ENCODE data around the gene BMAL1.

BMAL1 gene

GRCh38 chr11:13405220-13405619, 127.6 kb downstream of the BMAL1 start:
- no peak overlapping the region for H3K4me3 ChIP-seq (ENCODE audit: low read depth, low read length)
- POLR2A ChIA-PET = no interaction called here
- no peak for DNase-seq (ENCODE audit: low read depth, low spot score)
- CTCF ChIA-PET = interaction anchor here (3.2 kb wide), 1 partner anchor 20 kb away, joined by 10 read pairs; no protein-coding TSS in a partner anchor
- TF ChIP-seq CTCF (IDR thresholded peaks at IDR 0.05; ENCODE audit: insufficient read depth, low read length, missing control alignments) = no peak

GRCh38 chr11:13415201-13415600, 137.6 kb downstream of the BMAL1 start:
- ChIA-PET POLR2A (no interaction called here), CTCF (no interaction called here)
- H3K4me3 ChIP-seq (ENCODE audit: low read depth, low read length) = no peak overlapping the region
- TF ChIP-seq CTCF (IDR thresholded peaks at IDR 0.05; ENCODE audit: insufficient read depth, low read length, missing control alignments) = no peak
- DNase-seq (ENCODE audit: low read depth, low spot score) = no peak

- CTCF ChIA-PET = interaction anchor here (0.9 kb wide), 1 partner anchor 211 kb away, joined by 3 read pairs; no protein-coding TSS in a partner anchor
- POLR2A ChIA-PET = no interaction called here
- H3K4me3 ChIP-seq (ENCODE audit: low read depth, low read length) = no peak overlapping the region
- DNase-seq (ENCODE audit: low read depth, low spot score) = no peak
- no peak for TF ChIP-seq CTCF (IDR thresholded peaks at IDR 0.05; ENCODE audit: insufficient read depth, low read length, missing control alignments)
These were observed 144.0 kb downstream of the BMAL1 start for GRCh38 chr11:13421561-13421960.

GRCh38 chr11:13423372-13423771, 145.8 kb downstream of the BMAL1 start:
- POLR2A ChIA-PET = no interaction called here
- no peak overlapping the region for H3K4me3 ChIP-seq (ENCODE audit: low read depth, low read length)
- no peak for TF ChIP-seq CTCF (IDR thresholded peaks at IDR 0.05; ENCODE audit: insufficient read depth, low read length, missing control alignments)
- CTCF ChIA-PET = interaction anchor here (1.5 kb wide), 1 partner anchor 37 kb away, joined by 5 read pairs; no protein-coding TSS in a partner anchor
- no peak for DNase-seq (ENCODE audit: low read depth, low spot score)

- no peak for TF ChIP-seq CTCF (IDR thresholded peaks at IDR 0.05; ENCODE audit: insufficient read depth, low read length, missing control alignments)
- CTCF ChIA-PET = interaction anchor here (1.1 kb wide), 1 partner anchor 42 kb away, joined by 3 read pairs; no protein-coding TSS in a partner anchor
- H3K4me3 ChIP-seq (ENCODE audit: low read depth, low read length) = no peak overlapping the region
- no peak for DNase-seq (ENCODE audit: low read depth, low spot score)
- POLR2A ChIA-PET = no interaction called here
These were observed 149.8 kb downstream of the BMAL1 start for GRCh38 chr11:13427440-13427839.

- CTCF ChIA-PET = no interaction called here
- no peak for DNase-seq (ENCODE audit: low read depth, low spot score)
- no peak for TF ChIP-seq CTCF (IDR thresholded peaks at IDR 0.05; ENCODE audit: insufficient read depth, low read length, missing control alignments)
- POLR2A ChIA-PET = no interaction called here
- H3K4me3 ChIP-seq (ENCODE audit: low read depth, low read length) = no peak overlapping the region
These were observed 151.7 kb downstream of the BMAL1 start for GRCh38 chr11:13429288-13429687.

Data from AG04449 (cell line).